NCI-H345 treated with DMSO at 0.1 percent for 48 hours (cell line): ENCODE measurements around the gene PP2D1.
"Not testable (repeated sequence)": the region's sequence is repeated elsewhere in the genome, so short reads cannot be mapped to it uniquely, and the experiment has no call there.

Experiments used
- DNase-seq: peaks from one replicate; lab custom pipeline; 2025; ENCODE audit not compliant: unreplicated experiment; lab: John Stamatoyannopoulos, UW

PP2D1 gene

DNA sequence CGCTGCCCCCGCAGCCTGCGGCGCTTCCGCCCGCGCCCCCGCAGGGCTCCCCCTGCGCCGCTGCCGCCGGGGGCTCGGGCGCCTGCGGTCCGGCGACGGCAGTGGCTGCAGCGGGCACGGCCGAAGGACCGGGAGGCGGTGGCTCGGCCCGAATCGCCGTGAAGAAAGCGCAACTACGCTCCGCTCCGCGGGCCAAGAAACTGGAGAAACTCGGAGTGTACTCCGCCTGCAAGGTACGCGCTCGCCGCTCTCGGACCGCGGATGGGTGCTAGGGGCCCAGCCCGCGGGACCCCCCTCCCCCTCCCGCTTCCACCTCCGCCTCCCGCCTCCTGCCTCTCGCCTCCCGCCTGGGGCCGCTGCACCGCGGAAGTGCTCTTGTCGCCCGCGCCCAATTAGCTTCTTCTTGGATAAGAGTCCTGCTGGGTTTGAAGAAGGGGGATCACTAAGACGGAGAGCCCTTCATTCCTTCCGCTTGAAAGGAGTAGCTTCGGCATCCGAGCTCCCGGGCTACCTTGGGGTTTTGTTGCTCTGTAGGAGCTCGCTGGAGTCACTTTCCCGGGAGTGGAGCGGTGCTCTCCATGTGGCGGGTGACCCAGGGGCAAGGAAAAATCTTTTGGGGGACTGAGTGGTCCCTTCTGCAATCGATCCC, 28.6 kb upstream of the PP2D1 start:
- DNase-seq = no peak

GRCh38 chr3:20039765-20040547, 27.9 kb upstream of the PP2D1 start, which contains the start of gene KAT2B:
TSS of gene KAT2B (plus strand) at chr3:20040446. CDS start at chr3:20040478, 32 bp downstream.
- no peak for DNase-seq

- no peak for DNase-seq
These were observed 27.4 kb upstream of the PP2D1 start for GRCh38 chr3:20039466-20039764.

- DNase-seq = no peak
These were observed 26.8 kb upstream of the PP2D1 start for GRCh38 chr3:20038699-20039465.

DNA sequence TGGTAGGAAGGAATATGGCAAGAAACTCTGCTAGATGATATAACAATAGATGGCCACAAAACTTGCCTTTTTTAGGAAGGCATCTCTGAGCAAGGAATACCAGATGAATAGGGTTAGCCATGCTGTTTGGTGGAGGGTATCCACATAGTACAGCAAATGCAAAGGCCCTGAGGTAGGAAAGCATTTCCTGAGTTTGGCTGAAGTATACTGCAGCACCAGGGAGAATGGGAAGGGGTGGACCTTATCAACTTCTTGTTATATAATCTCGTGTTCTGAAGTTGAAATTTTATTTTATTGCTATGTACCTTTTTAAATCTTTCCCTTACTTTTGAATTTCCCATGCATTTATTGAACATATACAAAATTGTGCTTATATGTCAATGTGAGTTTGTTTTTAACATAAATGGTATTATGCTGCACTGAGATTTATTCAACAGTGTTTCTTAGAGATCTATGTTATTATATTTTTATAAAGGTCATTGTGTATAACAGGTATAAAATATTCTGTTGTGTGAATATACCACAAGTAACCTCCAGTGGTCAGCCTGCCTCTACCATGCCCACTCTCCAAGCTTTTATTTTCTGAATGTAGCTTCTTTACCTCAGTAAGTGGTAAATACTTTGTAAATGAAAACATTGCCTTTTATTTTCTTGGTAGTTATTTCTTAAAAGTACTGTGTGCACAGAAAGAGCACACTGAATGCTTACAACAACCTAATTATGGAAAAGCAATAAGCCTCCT, 25.4 kb upstream of the PP2D1 start:
- DNase-seq = no peak

DNA sequence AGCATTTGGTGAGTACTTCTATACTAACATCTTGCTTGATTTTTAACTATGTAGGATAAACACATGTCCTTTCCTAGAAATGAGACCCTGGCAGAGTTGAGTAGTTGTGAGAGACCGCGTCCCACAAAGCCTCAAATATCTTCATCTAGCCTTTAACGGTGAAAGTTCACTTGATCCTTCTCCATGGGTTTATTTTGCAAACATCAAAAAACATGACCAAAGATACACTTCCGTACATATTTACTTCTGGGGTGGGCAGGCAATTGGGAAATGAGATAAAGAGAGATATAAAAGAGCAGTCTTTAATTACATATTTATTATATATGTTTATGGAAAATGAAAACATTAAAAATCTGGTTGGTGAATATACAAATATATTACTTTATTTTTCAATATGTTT, 23.0 kb upstream of the PP2D1 start:
- no peak for DNase-seq

- DNase-seq = not testable (repeated sequence)
These were observed 19.9 kb upstream of the PP2D1 start for GRCh38 chr3:20031939-20032338.

- DNase-seq = no peak
These were observed 16.9 kb upstream of the PP2D1 start for GRCh38 chr3:20028905-20029331.

DNA sequence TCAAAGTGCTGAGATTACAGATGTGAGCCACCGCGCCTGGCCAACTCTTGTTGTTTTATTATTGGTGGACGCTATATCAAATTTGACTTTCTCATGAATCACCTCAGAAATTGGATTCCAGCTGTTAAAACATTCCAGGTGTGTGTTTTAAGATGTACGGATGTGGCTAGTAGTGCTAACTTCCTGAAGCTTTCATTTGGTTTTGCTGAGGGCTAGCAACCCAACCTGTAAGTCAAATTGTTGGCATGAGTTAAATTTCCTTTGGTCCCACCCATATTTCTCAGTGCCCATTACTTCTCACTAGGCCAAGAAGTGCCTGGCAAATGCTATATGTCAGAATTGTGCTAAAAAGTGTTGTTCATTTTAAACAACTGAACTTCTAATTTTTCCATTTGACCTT, 15.1 kb upstream of the PP2D1 start:
- no peak for DNase-seq

DNA sequence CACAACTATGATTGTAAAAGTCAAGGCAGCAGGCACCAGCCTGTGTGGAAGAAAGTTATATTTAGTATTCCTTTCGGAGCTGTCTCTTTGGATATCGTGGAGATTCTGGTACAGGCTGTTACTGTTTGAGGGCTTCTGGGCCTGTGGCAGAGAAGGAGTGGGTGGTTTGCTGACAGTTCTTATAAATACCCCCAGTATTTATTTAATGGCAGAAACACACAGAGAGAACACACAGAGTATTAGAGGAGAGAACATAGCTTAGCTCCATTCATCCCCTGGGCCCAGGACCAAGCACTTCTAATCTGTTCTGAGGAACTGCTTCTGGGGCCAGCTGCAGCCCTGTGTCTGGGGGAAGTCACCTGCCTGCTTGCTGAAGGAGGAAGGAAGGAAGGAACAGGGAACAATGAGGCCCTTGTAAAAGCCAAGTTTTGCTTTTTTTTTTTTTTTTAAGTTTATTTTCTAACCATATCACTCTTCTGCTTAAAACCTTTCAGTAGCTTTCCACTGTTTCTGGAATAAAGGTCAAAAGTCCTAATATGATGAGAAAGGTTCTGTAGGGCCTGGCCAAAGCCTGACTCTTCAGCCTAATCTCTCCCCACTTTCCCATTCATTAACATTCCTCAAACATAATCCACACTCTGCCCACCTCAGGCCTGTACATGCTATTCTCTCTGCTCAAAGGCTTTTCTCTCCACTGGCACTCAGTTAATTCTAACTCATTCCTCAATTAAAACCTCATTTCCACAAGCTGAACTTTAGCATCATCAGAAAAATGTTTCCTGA, 11.8 kb upstream of the PP2D1 start:
- no peak for DNase-seq

DNA sequence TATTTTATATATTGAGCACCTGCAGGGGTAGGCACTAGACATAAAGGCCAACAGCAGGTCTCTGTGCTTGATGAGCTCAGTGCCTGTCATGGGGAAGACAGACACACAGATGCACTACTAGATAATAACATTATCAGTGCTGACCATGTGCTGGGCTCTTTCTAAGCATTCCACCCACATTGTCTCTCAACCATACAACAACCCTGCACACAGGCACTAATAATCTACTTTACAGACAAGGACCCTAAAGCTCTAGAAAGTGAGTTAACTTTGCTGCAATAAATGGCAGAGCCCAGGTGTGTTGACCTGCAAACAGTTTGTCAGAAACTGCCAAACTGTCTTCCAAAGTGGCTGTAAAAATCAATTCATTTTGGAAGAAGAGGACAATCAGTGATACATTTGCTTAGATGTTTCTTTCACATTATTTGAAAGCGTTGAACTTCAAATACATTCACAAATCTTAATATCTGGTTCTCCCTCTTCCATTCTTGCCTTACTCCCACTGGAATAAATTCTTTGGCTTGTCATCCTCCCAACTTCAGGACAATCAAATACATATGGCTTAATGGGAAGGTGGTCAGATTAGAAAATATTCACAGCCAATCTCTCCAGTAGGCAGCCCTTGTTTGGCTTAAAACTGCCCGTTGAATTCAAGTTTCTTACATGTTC, 11.0 kb upstream of the PP2D1 start:
- no peak for DNase-seq

DNA sequence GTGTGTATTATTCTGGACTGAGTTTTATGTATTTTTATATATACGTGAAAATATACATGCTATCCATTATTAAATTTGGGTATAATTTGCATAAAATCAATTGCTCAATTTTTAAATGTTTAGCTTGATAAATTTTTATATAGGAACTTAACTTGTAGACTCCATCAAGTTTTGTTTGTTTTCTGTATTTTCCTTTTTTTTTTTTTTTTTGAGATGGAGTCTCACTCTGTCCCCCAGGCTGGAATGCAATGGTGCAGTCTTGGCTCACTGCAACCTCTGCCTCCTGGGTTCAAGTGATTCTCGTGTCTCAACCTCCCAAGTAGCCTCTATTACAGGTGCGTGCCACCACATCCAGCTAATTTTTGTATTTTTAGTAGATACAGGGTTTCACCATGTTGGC, 4.0 kb upstream of the PP2D1 start:
- not testable (repeated sequence) for DNase-seq

DNA sequence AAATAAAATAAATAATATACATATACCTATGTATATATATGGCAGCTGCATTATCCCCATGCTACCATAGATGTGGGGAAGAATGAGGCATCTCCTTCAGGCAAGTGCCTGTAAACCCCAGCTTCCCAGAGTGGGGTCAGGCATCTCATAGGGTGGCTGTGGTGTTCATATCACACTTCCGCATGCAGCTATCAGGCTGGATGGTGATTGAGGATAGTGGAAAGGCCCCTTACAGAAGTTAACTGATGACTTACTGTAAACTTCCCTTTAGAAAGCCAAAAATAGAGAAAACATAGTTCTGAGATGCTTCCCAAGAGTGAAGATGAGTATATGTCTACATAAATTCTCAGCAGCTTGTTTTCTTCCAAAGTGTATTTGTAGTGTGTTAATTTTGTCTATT, 3.5 kb upstream of the PP2D1 start:
- DNase-seq = no peak

GRCh38 chr3:20013396-20013795, 1.3 kb upstream of the PP2D1 start:
- no peak for DNase-seq

DNA sequence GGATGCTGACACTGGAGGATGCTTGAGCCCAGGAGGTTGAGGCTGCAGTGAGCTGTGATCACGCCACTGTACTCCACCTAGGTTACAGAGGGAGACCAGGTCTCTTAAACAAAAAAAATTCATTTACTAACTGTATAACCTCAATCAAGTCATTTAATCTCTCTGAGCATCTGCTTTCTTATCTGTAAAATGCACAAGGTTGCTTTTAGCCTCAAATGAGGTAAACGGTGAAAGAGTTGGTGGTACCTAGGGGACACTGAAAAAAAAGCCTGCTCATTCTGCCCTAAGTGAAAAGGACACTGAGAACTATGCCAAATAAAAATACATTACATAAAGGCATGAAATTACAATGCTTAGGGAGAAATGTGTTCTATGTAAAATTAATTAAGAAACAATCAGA, 3.4 kb downstream of the PP2D1 start:
- DNase-seq = no peak

GRCh38 chr3:20007960-20008359, 4.1 kb downstream of the PP2D1 start:
- DNase-seq = no peak

DNA sequence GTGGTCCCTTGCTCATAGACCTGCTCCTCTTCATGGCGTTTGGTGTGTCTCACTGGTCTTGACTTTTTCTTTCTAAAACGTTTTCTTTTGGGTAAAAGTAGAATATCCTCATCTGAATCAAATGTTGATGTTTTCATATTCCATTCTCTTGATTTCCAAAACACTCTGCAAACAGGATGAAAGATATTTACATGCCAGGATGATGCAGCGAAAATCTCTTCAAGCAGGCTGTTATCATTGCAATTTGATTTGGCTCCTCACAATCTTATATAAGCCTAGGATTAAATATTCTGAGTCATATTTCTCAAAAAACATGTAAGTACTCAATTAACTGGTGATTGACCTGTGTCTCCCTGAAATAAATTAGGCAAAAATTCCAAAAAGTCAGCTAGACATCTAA, 10.1 kb downstream of the PP2D1 start:
- DNase-seq = no peak

GRCh38 chr3:19997502-19997901, 14.6 kb downstream of the PP2D1 start:
- no peak for DNase-seq

DNA sequence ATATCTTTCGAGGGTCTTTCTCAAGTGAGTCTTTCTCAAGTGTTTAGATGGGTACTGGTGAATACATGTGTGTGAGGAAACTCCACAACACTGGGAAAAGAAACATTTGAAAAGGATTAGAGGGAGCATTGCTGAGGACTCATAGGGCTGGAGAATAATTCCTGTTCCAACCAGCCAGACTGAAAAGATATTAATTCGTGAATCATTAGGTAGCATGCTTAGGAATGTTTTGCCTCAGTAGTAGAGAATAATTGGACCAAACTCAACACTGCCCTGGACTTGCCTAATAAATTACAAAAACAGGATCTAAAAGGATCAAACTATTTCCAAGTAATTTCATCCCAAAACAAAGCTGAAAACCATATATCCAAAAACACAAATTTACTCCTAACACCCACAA, 17.3 kb downstream of the PP2D1 start:
- DNase-seq = no peak

GRCh38 chr3:19988904-19989303, 23.2 kb downstream of the PP2D1 start:
- DNase-seq = not testable (repeated sequence)
